ENCODE results near the gene PRSS22. TPM values are rescaled to one million over a fixed set of nuclear protein-coding genes. Genes with fewer than 3 reads are reported as not detected.
A peak's percentile ranks its signal among the peaks of the same experiment; 100 is the strongest.

The PRSS22 gene
- total RNA-seq, 2 experiments from 2014 or later, result not detected

DNA sequence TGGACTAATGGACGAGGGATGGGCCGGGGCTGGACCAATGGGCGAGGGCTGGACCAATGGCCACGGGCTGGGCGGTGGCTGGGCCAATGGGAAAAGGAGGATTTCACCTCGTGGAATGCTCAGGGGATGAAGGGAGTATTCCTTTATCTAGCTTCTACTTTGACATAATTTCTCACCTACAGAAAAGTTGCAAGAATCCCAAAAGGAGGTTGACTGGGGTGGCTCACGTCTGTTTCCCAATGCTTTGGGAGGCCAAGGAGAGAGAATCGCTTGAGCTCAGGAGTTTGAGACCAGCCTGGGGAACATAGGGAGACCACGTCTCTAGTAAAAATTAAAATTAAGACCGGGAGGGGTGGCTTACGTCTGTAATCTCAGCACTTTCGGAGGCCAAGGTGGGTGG is 48.0 kb upstream of the PRSS22 start:
- Histone ChIP-seq H4K20me1 (ENCODE audit: insufficient read depth, low read length) (no peaks in the 10 kb centered on the region), H3K4me3 (ENCODE audit: low read depth, low read length, poor library complexity, severe bottlenecking) (peak overlapping the region; percentile 52), H3K4me2 (ENCODE audit: low read length) (peak overlapping the region; percentile 64), H3K36me3 (ENCODE audit: insufficient read depth, low read length) (no peaks in the 10 kb centered on the region), H2AFZ (ENCODE audit: low read length) (peak overlapping the region; percentile 52; the same call in 1 of the 2 replicates), H3K9me2 (ENCODE audit: insufficient read depth, low read length) (no peaks in the 10 kb centered on the region), H3K9me3 (ENCODE audit: low read length) (no peaks in the 10 kb centered on the region), H3K27ac (ENCODE audit: low read depth, low read length, poor library complexity, severe bottlenecking) (no peak overlapping the region), H3K4me1 (ENCODE audit: insufficient read depth, low read length, poor library complexity, severe bottlenecking) (peaks cover 17% of the 10 kb centered on the region), H3K79me2 (ENCODE audit: insufficient read depth, low read depth, low read length) (no peaks in the 10 kb centered on the region)
- TF ChIP-seq CTCF (conservative IDR thresholded peaks at IDR 0.05; ENCODE audit: low read length) (no peak), EZH2phosphoT487 (IDR thresholded peaks at IDR 0.05; ENCODE audit: borderline replicate concordance, low read depth, low read length) (no peak)
- ChIA-PET POLR2A (interaction anchor here (1.0 to 1.5 kb wide), 4 partner anchors 10 to 443 kb away, joined by 3 to 7 read pairs (median 4); partner anchors contain the start of gene FLYWCH2), CTCF (ENCODE audit: unreplicated experiment) (interaction anchor here (1.5 kb wide), 1 partner anchor 38 kb away, joined by 4 read pairs; no protein-coding TSS in a partner anchor)
- intact Hi-C loops (cut with micrococcal nuclease; ENCODE audit: unreplicated experiment), result loop anchor here (1.0 kb wide), 1 partner anchor 24 kb away; no protein-coding TSS in a partner anchor
- BruUV-seq (replicated peaks), result no TSS peak
- DNase-seq (ENCODE audit: low spot score), result no peak

DNA sequence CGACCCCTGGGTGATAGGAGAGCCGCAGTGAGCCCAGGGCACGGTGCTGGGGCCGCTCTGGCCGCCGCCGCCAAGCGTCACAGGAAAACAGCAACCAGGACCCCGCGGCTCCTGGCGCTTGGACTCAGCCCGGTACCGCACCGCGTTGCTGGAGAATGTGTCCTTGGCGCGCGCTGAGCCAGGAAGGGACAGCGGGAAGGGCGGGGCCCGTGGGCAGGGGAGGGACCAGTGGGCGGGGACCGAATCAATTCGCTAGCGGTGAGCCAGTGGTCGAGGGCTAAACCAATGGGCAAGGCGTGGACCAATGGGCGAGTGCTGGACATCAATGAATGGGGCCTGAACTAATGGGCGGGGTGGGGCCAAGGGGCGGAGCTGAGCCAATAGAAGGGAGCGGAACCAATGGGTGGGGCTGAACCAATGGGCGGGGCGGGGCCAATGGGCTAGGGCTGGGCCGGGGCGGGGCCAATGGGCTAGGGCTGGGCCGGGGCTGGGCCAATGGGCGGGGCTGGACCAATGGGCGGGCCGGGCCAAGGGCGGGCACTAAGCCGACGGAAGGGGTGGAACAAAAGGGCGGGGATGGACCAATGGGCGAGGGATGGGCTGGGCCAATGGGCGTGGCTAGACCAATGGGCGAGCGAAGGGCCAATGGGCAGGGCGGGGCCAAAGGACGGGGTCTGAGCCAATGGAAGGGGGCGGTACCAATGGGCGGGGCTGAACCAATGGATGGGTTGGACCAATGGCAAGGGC is 47.4 kb upstream of the PRSS22 start:
- H3K9me2 ChIP-seq (ENCODE audit: insufficient read depth, low read length), result no peaks in the 10 kb centered on the region
- H3K79me2 ChIP-seq (ENCODE audit: insufficient read depth, low read depth, low read length), result no peaks in the 10 kb centered on the region
- H3K4me2 ChIP-seq (ENCODE audit: low read length), result peak overlapping the region; percentile 99
- H3K4me1 ChIP-seq (ENCODE audit: insufficient read depth, low read length, poor library complexity, severe bottlenecking), result peaks cover 15% of the 10 kb centered on the region
- CTCF ChIA-PET (ENCODE audit: unreplicated experiment), result interaction anchor here (1.5 kb wide), 1 partner anchor 38 kb away, joined by 4 read pairs; no protein-coding TSS in a partner anchor
- no peak for TF ChIP-seq EZH2phosphoT487 (IDR thresholded peaks at IDR 0.05; ENCODE audit: borderline replicate concordance, low read depth, low read length)
- no peak for TF ChIP-seq CTCF (conservative IDR thresholded peaks at IDR 0.05; ENCODE audit: low read length)
- DNase-seq (ENCODE audit: low spot score), result peak; percentile 99
- POLR2A ChIA-PET, result interaction anchor here (1.0 to 1.5 kb wide), 4 partner anchors 10 to 442 kb away, joined by 3 to 7 read pairs (median 4); partner anchors contain the start of gene FLYWCH2
- BruUV-seq (replicated peaks), result no TSS peak
- peak overlapping the region; percentile 77 for H3K4me3 ChIP-seq (ENCODE audit: low read depth, low read length, poor library complexity, severe bottlenecking)
- H3K36me3 ChIP-seq (ENCODE audit: insufficient read depth, low read length), result no peaks in the 10 kb centered on the region
- H3K9me3 ChIP-seq (ENCODE audit: low read length), result no peaks in the 10 kb centered on the region
- H3K27ac ChIP-seq (ENCODE audit: low read depth, low read length, poor library complexity, severe bottlenecking), result peak overlapping the region; percentile 51
- intact Hi-C loops (cut with micrococcal nuclease; ENCODE audit: unreplicated experiment), result loop anchor here (1.0 kb wide), 1 partner anchor 23 kb away; no protein-coding TSS in a partner anchor
- peak overlapping the region; percentile 70; the same call in 1 of the 2 replicates for H2AFZ ChIP-seq (ENCODE audit: low read length)
- no peaks in the 10 kb centered on the region for H4K20me1 ChIP-seq (ENCODE audit: insufficient read depth, low read length)
